CD4-positive, alpha-beta T cell treated with Interferon alpha-2 for 1 hour (primary cell): Measurements from ENCODE around the gene E2F4.

ENCODE experiments used
- DNase-seq, 2 donors: peaks; one replicate each; pipeline ENCODE4 v3.0.0-alpha.2; 2020 to 2022

The E2F4 gene

GRCh38 chr16:67191995-67192681 is at the start of gene E2F4:
Gene E2F4 (plus strand): TSS chr16:67192155. CDS start chr16:67192228, 73 bp downstream.
- peak; percentile 85 to 90 for DNase-seq

GRCh38 chr16:67142342-67142741 is 49.6 kb upstream of the E2F4 start:
- DNase-seq: no peak

GRCh38 chr16:67144943-67145342 is 47.0 kb upstream of the E2F4 start:
- DNase-seq: no peak

GRCh38 chr16:67145746-67146145 is 46.2 kb upstream of the E2F4 start:
- no peak for DNase-seq

- no peak for DNase-seq
Measured at GRCh38 chr16:67146523-67147357, 45.2 kb upstream of the E2F4 start.

- DNase-seq: no peak
Measured at GRCh38 chr16:67147437-67148140, 44.4 kb upstream of the E2F4 start.

GRCh38 chr16:67148221-67148620 is 43.7 kb upstream of the E2F4 start:
- DNase-seq: no peak

GRCh38 chr16:67148656-67149275 is 43.2 kb upstream of the E2F4 start:
- DNase-seq: no peak

- DNase-seq: no peak
Measured at GRCh38 chr16:67149276-67150046, 42.5 kb upstream of the E2F4 start.

- DNase-seq: peak in 1 of 2 donors; percentile 55
Measured at GRCh38 chr16:67150047-67150832, 41.7 kb upstream of the E2F4 start.

GRCh38 chr16:67150833-67151396 is 41.0 kb upstream of the E2F4 start, which contains the start of gene B3GNT9:
Gene B3GNT9 (minus strand): TSS chr16:67150998. CDS start chr16:67150485, 513 bp downstream.
- DNase-seq: peak in 1 of 2 donors; percentile 42

- no peak for DNase-seq
Measured at GRCh38 chr16:67151431-67152097, 40.4 kb upstream of the E2F4 start.

GRCh38 chr16:67154578-67155294 is 37.2 kb upstream of the E2F4 start:
- no peak for DNase-seq

- DNase-seq: peak; percentile 71 to 86
Measured at GRCh38 chr16:67155295-67156142, 36.4 kb upstream of the E2F4 start.

- DNase-seq: no peak
Measured at GRCh38 chr16:67156143-67156844, 35.7 kb upstream of the E2F4 start.

- DNase-seq: no peak
Measured at GRCh38 chr16:67157106-67157748, 34.7 kb upstream of the E2F4 start.

GRCh38 chr16:67157892-67158635 is 33.9 kb upstream of the E2F4 start:
- DNase-seq: peak; percentile 50 to 80
